Bronchial epithelial cell (primary cell): Measurements from ENCODE around the gene MYBBP1A. TPM values are rescaled to one million over a fixed set of nuclear protein-coding genes. Genes with fewer than 3 reads are reported as not detected.
"Not testable (repeated sequence)": the region's sequence is repeated elsewhere in the genome, so short reads cannot be mapped to it uniquely, and the experiment has no call there.

Source experiments
- DNase-seq: peaks from one replicate; pipeline ENCODE4 v3.0.0-alpha.2; 2010; ENCODE audit warnings: low read depth
- FAIRE-seq: peaks from 2 replicates; lab custom pipeline; 2011; peaks lifted over from hg19 to GRCh38; lab: Jason Lieb, UNC
- H3K27me3 ChIP-seq: 2 replicates; pipeline ENCODE4 v1.5.1; 2011; ENCODE audit warnings: low read length; ENCODE audit not compliant: control insufficient read depth, insufficient read depth
- H3K36me3 ChIP-seq: 2 replicates; pipeline ENCODE4 v1.5.1; 2011; ENCODE audit warnings: low read length; ENCODE audit not compliant: control insufficient read depth, insufficient read depth
- H3K4me3 ChIP-seq: 2 replicates; pipeline ENCODE4 v1.5.1; 2011; ENCODE audit warnings: mild to moderate bottlenecking, low read depth, low read length, control low read depth
- total RNA-seq: library from RNA; depleted of rRNA; stranded (reverse); fragments of >200 nt; gene quantifications from 2 replicates; pipeline ENCODE4 v1.2.1, GENCODE V29; 2014
- TF ChIP-seq, protein P1 (sequence below): IDR thresholded peaks from 2 replicates; pipeline ENCODE4 v1.5.1; 2011; ENCODE audit warnings: mild to moderate bottlenecking, moderate library complexity, low read length, control low read depth, inconsistent platforms; ENCODE audit not compliant: insufficient read depth, severe bottlenecking

Gene MYBBP1A
- total RNA-seq, 1 donor from 2014 or later = 60.6 TPM

DNA sequence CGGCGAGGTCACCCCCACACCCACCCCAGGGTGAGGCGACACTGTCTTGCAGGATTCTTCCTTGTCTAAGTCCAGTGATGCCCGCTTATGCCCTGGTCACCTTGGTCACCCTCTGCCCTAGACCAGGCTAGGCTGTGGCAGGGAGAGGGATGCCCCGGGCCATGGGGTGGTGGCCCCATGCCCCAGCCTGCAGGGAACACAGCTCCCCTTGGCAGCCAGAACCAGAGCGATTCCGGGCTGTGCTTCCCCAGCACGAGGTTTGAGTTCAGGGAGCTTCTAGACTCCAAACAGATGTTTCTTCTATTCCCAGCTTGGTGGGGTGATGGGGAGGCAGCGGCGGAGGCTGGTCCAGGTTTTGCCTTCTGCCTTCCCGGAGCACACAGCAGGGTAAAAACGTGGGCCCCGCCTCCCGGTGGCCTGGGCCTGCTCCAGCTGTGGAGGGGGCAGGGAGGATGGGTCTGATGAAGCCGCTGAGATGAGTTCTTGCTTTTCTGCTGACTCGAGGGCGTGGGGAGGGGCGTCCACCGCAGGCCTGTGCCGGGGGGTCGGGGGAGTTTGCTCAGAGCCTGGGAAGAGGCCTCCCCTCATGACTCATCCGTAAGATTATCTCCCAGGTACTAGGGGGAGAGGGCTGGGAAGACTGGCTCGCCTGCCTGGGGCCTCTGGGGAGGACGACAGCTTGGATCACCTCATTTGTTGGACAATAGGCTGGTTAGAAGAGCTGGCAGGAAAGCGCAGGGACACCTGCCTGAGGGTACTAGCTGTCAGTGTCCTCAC, 44.5 kb upstream of the MYBBP1A start:
- Histone ChIP-seq H3K27me3 (peaks cover 3% of the 10 kb centered on the region), H3K4me3 (no peak overlapping the region), H3K36me3 (no peaks in the 10 kb centered on the region)
- DNase-seq (no peak), FAIRE-seq (no peak)
- TF ChIP-seq, protein P1, sequence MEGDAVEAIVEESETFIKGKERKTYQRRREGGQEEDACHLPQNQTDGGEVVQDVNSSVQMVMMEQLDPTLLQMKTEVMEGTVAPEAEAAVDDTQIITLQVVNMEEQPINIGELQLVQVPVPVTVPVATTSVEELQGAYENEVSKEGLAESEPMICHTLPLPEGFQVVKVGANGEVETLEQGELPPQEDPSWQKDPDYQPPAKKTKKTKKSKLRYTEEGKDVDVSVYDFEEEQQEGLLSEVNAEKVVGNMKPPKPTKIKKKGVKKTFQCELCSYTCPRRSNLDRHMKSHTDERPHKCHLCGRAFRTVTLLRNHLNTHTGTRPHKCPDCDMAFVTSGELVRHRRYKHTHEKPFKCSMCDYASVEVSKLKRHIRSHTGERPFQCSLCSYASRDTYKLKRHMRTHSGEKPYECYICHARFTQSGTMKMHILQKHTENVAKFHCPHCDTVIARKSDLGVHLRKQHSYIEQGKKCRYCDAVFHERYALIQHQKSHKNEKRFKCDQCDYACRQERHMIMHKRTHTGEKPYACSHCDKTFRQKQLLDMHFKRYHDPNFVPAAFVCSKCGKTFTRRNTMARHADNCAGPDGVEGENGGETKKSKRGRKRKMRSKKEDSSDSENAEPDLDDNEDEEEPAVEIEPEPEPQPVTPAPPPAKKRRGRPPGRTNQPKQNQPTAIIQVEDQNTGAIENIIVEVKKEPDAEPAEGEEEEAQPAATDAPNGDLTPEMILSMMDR = no peak

DNA sequence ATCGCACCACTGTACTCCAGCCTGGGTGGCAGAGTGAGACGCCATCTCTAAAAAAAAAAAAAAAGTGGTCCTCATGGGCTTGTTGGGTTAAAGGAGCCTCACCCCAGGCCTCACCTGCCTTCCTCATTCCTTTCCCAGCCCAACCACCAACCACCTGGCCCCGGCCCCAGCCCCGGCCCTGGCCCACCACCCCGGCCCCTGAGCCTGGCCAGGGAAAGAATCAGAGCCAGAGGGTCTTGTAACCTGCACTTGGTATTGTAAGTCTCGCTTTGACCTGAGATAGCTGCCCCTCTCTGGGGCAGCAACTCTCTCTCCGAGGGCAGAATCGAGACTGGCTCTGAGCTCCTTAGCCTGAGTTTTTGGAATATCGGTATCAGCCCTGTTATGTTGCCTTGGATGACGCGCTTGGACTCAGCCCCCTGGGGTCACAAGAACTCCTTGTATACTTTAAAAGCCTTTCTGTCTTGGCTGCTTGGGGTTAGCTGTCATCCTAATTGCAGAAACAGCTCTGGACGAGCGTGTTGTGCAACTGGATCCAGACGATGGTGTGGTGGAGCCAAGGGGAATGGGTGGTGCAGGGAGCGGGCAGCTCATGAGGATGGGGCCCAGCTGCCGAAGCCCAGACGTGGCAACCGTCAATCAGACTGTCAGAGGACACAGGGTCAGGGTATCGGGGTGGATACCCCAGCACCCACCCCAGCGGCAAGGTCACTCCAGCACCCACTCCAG, 43.8 kb upstream of the MYBBP1A start:
- no peak overlapping the region for H3K4me3 ChIP-seq
- FAIRE-seq = no peak

DNA sequence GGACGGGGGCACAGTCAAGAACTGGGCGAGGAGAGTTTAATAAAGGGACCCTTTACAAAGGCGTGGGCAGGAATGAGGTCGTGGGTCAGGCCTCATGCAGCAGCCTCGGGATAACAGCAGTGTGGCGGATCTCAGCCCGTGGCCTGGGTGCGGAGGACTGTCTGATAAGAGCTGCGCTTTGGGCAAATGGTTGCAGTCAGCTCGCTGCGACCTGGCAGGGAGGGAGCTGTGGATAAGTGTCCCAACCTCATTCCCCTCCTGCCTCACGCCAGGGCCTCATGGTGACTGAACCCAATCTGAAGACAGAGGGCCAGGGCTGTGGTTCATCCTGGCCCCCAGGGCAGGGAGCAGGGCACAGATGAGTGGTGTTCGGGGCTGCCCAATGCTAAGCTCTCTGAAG, 42.8 kb upstream of the MYBBP1A start:
- FAIRE-seq (no peak), DNase-seq (no peak)
- H3K4me3 ChIP-seq = no peak overlapping the region
- peaks cover 3% of the 10 kb centered on the region for H3K27me3 ChIP-seq
- H3K36me3 ChIP-seq = no peaks in the 10 kb centered on the region
- TF ChIP-seq, protein P1 = no peak

More for the DNA sequence above, 43.8 kb upstream of the MYBBP1A start:
- peaks cover 3% of the 10 kb centered on the region for H3K27me3 ChIP-seq
- no peak for DNase-seq
- TF ChIP-seq, protein P1 = no peak
- no peaks in the 10 kb centered on the region for H3K36me3 ChIP-seq

DNA sequence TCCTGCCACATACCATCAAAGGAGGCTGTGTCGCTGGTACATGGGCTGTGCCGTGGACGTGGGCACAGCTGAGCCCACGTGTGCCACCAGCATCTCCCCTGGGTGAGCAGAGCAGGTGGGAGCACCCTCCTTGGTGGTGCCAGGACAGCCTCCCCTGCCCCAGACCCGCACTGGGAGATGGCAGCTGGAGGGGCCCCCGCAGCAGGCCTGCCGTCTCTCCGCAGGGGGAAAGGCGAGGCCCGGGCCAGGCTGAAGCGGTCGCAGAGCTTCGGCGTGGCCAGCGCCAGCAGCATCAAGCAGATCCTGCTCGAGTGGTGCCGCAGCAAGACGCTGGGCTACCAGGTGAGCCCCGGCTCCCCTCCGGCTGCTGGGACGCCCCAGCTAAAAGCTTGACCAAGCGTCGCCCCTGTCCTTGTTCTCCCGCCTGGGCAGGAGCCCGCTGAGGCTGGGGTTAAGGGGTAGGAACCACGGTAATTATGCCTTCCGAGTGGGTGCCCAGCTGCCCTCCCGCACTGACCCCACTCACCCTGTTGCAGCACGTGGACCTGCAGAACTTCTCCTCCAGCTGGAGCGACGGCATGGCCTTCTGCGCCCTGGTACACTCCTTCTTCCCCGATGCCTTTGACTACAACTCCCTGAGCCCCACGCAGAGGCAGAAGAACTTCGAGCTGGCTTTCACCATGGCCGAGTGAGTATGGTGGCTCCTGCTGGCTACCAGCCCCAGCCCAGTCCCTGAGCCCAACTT, 41.6 kb upstream of the MYBBP1A start:
- no peak for FAIRE-seq
- no peak for DNase-seq
- TF ChIP-seq, protein P1 = no peak
- Histone ChIP-seq H3K36me3 (no peaks in the 10 kb centered on the region), H3K27me3 (peaks cover 3% of the 10 kb centered on the region), H3K4me3 (no peak overlapping the region)

DNA sequence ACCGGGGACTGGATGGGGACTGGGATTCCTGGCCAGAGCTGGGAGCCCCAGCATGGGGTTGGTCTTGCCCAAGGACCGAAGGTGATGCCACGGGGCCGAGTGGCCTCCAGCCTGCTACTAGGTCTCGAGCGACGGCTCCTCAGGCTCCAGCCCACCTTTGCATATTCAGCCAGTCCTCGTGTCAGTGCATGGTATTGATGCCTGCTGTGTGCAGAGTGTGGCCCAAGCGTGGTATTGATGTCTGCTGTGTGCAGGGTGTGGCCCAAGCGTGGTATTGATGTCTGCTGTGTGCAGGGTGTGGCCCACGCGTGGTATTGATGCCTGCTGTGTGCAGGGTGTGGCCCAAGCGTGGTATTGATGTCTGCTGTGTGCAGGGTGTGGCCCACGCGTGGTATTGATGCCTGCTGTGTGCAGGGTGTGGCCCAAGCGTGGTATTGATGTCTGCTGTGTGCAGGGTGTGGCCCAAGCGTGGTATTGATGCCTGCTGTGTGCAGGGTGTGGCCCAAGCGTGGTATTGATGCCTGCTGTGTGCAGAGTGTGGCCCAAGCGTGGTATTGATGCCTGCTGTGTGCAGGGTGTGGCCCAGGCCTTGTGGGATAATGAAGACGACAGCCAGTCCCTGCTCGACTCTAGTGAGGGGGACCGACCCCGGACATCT, 40.6 kb upstream of the MYBBP1A start:
- DNase-seq, H3K36me3 ChIP-seq, H3K27me3 ChIP-seq, H3K4me3 ChIP-seq: not testable (repeated sequence)
- FAIRE-seq = peak; percentile 77
